HepG2 (cell line): ENCODE results near the gene CHKA. TPM values are rescaled to one million over a fixed set of nuclear protein-coding genes. Genes with fewer than 3 reads are reported as not detected.

Source experiments
- AGO1 ChIP-seq: fragments of 200-400 bp; formaldehyde crosslinking; IDR thresholded peaks from 2 replicates; pipeline ENCODE4 v1.6.1; 2017; ENCODE audit warnings: mild to moderate bottlenecking, low read depth, low read length, moderate library complexity; ENCODE audit not compliant: poor library complexity, severe bottlenecking
- ARNT ChIP-seq: fragments of 450-650 bp; IDR thresholded peaks from 2 replicates; pipeline ENCODE4 v1.6.1; 2017
- CREB1 ChIP-seq, 2 experiments: fragments of 450-650 bp in 1 of 2; IDR thresholded peaks; 2 replicates each; pipeline ENCODE4 v1.6.1; 2016 to 2017; ENCODE audit warnings: control low read depth in 1 of 2, mild to moderate bottlenecking in 1 of 2, missing compliant biosample characterization in 1 of 2, missing genetic modification characterization in 1 of 2
- HES4 ChIP-seq: sonication (generic); formaldehyde crosslinking; IDR thresholded peaks from 2 replicates; pipeline ENCODE4 v1.9.0; 2021; ENCODE audit warnings: mild to moderate bottlenecking, missing genetic modification reagents, borderline replicate concordance
- MEIS2 ChIP-seq: sonication (generic); formaldehyde crosslinking; IDR thresholded peaks from 2 replicates; pipeline ENCODE4 v1.9.0; 2021; ENCODE audit warnings: mild to moderate bottlenecking, missing genetic modification reagents
- NPAS2 ChIP-seq: sonication (generic); formaldehyde crosslinking; IDR thresholded peaks from 2 replicates; pipeline ENCODE4 v1.8.0; 2022; ENCODE audit warnings: mild to moderate bottlenecking, missing genetic modification reagents, borderline replicate concordance
- PRPF4 ChIP-seq: fragments of 200-400 bp; formaldehyde crosslinking; IDR thresholded peaks from 2 replicates; pipeline ENCODE4 v1.6.1; 2016; ENCODE audit warnings: low read length, low read depth; ENCODE audit not compliant: poor library complexity, severe bottlenecking
- SALL2 ChIP-seq: sonication (generic); formaldehyde crosslinking; IDR thresholded peaks from 2 replicates; pipeline ENCODE4 v1.8.1; 2023; ENCODE audit warnings: mild to moderate bottlenecking, missing genetic modification reagents, inconsistent platforms
- SRY ChIP-seq: sonication (generic); formaldehyde crosslinking; IDR thresholded peaks from 2 replicates; pipeline ENCODE4 v1.8.0; 2022; ENCODE audit warnings: mild to moderate bottlenecking, missing genetic modification reagents
- TBP ChIP-seq: sonication (generic); formaldehyde crosslinking; IDR thresholded peaks from 2 replicates; pipeline ENCODE4 v1.5.0; 2020; ENCODE audit warnings: missing genetic modification reagents
- ZBTB1 ChIP-seq: sonication (generic); formaldehyde crosslinking; IDR thresholded peaks from 2 replicates; pipeline ENCODE4 v1.4.0; 2020; ENCODE audit warnings: missing genetic modification reagents, borderline replicate concordance
- ZNF256 ChIP-seq: sonication (generic); formaldehyde crosslinking; conservative IDR thresholded peaks from 2 replicates; pipeline ENCODE4 v1.4.0; 2020; ENCODE audit warnings: missing genetic modification reagents
- ZNF672 ChIP-seq: sonication (generic); formaldehyde crosslinking; IDR thresholded peaks from 2 replicates; pipeline ENCODE4 v1.8.1; 2022; ENCODE audit warnings: missing genetic modification reagents
- ZNF790 ChIP-seq: sonication (generic); formaldehyde crosslinking; IDR thresholded peaks from 2 replicates; pipeline ENCODE4 v1.8.0; 2022; ENCODE audit warnings: missing genetic modification reagents, mild to moderate bottlenecking, borderline replicate concordance
- polyA plus RNA-seq, 8 experiments: library from polyadenylated mRNA; depleted of rRNA in 3 of 8; stranded (reverse) in 7 of 8; unstranded in 1 of 8; fragments of >200 nt; fragmentation: Illumina TruSeq in 4 of 8; extraction: Trizol in 4 of 8; gene quantifications; 2 replicates each; pipeline versions ENCODE4 v1.2.1 to v1.2.3, GENCODE V29; 2011 to 2016; ENCODE audit warnings: low read depth in 4 of 8, missing spikeins in 1 of 8, mixed read lengths in 1 of 8; ENCODE audit not compliant: insufficient read depth in 1 of 8
- total RNA-seq, 5 experiments: library from RNA; depleted of rRNA; stranded (reverse); fragments of >200 nt; fragmentation: Illumina TruSeq; extraction: Trizol; gene quantifications; 2 replicates each; pipeline ENCODE4 v1.2.3, GENCODE V29; 2016; ENCODE audit warnings: low read depth in 1 of 5
- TF ChIP-seq, protein P1 (sequence below): sonication (generic); formaldehyde crosslinking; IDR thresholded peaks from 2 replicates; pipeline ENCODE4 v1.8.1; 2023; ENCODE audit warnings: missing genetic modification reagents, inconsistent platforms, borderline replicate concordance
- TF ChIP-seq, protein P2 (sequence below): sonication (generic); formaldehyde crosslinking; IDR thresholded peaks from 2 replicates; pipeline ENCODE4 v1.8.0; 2022; ENCODE audit warnings: mild to moderate bottlenecking, missing genetic modification reagents, borderline replicate concordance
- TF ChIP-seq, protein P3 (sequence below): sonication (generic); formaldehyde crosslinking; IDR thresholded peaks from 2 replicates; pipeline ENCODE4 v1.9.0; 2021; ENCODE audit warnings: missing genetic modification reagents, mild to moderate bottlenecking, borderline replicate concordance
- TF ChIP-seq, protein P4 (sequence below): sonication (generic); formaldehyde crosslinking; IDR thresholded peaks from 2 replicates; pipeline ENCODE4 v1.4.0; 2020; ENCODE audit warnings: missing genetic modification reagents, borderline replicate concordance
- TF ChIP-seq, protein P5 (sequence below): sonication (generic); formaldehyde crosslinking; IDR thresholded peaks from 2 replicates; pipeline ENCODE4 v1.8.0; 2022; ENCODE audit warnings: mild to moderate bottlenecking, missing genetic modification reagents, moderate library complexity

The CHKA gene
- total and polyA plus RNA-seq, 2 of the 13 experiments (the other 11 are each of a cell fraction or from before 2014, with no cell fraction given) = 71.6 to 92.7 TPM

DNA sequence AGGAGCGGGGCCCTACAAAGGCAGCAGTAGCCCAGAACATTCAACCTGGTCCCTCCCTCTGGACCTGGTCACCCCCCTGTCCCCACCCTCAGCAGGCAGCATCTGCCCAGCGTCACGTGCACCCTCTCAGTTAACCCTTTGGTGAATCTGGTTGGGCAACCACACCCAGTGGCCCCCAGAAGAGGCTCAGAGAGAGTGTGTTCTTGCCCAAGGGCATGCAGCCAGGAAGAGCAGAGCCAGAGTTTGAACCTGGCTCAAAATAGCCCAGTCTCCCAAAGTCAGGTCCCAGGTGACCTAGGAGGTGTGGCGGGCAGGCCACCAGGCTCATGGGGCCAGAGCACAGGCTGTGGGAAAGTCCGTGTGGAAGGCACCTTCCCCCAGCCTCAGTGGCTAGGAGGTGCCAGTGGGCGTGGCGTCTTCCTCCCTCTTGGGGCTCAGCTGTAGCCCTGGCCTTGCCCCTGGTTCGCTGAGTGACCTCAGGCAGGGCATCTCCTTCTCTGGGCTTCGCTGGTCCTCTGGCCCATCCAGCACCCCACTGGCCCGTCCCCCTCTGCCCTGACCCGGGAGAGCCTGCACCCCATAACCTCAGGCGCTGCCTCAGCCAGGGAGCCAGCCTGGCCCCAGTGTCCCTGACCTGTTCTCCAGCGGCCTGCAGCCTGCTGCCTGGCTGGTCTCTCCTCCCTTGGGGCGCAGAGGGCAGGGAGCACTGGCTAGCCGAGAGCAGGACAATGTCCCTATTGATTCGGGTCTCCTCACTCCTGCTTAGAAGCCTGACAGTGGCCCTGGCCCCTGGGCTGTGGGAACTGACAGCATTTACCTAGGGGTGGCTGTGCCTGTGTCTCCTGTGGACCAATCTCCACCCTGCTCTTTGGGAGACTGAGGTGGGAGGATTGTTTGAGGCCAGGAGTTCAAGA, 104.0 kb downstream of the CHKA start (continued):
- TF ChIP-seq, protein P1, sequence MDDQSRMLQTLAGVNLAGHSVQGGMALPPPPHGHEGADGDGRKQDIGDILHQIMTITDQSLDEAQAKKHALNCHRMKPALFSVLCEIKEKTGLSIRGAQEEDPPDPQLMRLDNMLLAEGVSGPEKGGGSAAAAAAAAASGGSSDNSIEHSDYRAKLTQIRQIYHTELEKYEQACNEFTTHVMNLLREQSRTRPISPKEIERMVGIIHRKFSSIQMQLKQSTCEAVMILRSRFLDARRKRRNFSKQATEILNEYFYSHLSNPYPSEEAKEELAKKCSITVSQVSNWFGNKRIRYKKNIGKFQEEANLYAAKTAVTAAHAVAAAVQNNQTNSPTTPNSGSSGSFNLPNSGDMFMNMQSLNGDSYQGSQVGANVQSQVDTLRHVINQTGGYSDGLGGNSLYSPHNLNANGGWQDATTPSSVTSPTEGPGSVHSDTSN = no peak
- TF ChIP-seq NPAS2 (no peak), ZNF790 (0 out of 2 replicates have a peak, but pooled peaks have one; percentile 66), SRY (CRISPR knock-in tag) (no peak), ZNF672 (CRISPR knock-in tag) (no peak), PRPF4 (no peak), ZNF256 (CRISPR knock-in tag) (peak; percentile 66; the same call in 1 of the 2 replicates), ARNT (no peak), AGO1 (no peak), MEIS2 (CRISPR knock-in tag) (peak; percentile 72), CREB1 (IDR thresholded peaks at IDR 0.05) (no peak), CREB1 (CRISPR knock-in tag; IDR thresholded peaks at IDR 0.05) (no peak), TBP (CRISPR knock-in tag) (no peak), SALL2 (CRISPR knock-in tag) (peak; percentile 80), HES4 (CRISPR knock-in tag) (no peak), ZBTB1 (CRISPR knock-in tag) (no peak)
- TF ChIP-seq, protein P2, sequence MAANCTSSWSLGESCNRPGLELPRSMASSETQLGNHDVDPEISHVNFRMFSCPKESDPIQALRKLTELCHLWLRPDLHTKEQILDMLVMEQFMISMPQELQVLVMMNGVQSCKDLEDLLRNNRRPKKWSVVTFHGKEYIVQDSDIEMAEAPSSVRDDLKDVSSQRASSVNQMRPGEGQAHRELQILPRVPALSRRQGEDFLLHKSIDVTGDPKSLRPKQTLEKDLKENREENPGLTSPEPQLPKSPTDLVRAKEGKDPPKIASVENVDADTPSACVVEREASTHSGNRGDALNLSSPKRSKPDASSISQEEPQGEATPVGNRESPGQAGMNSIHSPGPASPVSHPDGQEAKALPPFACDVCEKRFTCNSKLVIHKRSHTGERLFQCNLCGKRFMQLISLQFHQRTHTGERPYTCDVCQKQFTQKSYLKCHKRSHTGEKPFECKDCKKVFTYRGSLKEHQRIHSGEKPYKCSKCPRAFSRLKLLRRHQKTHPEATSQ (CRISPR knock-in tag) = no peak
- TF ChIP-seq, protein P3, sequence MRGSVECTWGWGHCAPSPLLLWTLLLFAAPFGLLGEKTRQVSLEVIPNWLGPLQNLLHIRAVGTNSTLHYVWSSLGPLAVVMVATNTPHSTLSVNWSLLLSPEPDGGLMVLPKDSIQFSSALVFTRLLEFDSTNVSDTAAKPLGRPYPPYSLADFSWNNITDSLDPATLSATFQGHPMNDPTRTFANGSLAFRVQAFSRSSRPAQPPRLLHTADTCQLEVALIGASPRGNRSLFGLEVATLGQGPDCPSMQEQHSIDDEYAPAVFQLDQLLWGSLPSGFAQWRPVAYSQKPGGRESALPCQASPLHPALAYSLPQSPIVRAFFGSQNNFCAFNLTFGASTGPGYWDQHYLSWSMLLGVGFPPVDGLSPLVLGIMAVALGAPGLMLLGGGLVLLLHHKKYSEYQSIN (CRISPR knock-in tag) = no peak
- TF ChIP-seq, protein P4, sequence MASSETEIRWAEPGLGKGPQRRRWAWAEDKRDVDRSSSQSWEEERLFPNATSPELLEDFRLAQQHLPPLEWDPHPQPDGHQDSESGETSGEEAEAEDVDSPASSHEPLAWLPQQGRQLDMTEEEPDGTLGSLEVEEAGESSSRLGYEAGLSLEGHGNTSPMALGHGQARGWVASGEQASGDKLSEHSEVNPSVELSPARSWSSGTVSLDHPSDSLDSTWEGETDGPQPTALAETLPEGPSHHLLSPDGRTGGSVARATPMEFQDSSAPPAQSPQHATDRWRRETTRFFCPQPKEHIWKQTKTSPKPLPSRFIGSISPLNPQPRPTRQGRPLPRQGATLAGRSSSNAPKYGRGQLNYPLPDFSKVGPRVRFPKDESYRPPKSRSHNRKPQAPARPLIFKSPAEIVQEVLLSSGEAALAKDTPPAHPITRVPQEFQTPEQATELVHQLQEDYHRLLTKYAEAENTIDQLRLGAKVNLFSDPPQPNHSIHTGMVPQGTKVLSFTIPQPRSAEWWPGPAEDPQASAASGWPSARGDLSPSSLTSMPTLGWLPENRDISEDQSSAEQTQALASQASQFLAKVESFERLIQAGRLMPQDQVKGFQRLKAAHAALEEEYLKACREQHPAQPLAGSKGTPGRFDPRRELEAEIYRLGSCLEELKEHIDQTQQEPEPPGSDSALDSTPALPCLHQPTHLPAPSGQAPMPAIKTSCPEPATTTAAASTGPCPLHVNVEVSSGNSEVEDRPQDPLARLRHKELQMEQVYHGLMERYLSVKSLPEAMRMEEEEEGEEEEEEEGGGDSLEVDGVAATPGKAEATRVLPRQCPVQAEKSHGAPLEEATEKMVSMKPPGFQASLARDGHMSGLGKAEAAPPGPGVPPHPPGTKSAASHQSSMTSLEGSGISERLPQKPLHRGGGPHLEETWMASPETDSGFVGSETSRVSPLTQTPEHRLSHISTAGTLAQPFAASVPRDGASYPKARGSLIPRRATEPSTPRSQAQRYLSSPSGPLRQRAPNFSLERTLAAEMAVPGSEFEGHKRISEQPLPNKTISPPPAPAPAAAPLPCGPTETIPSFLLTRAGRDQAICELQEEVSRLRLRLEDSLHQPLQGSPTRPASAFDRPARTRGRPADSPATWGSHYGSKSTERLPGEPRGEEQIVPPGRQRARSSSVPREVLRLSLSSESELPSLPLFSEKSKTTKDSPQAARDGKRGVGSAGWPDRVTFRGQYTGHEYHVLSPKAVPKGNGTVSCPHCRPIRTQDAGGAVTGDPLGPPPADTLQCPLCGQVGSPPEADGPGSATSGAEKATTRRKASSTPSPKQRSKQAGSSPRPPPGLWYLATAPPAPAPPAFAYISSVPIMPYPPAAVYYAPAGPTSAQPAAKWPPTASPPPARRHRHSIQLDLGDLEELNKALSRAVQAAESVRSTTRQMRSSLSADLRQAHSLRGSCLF (CRISPR knock-in tag) = no peak
- TF ChIP-seq, protein P5, sequence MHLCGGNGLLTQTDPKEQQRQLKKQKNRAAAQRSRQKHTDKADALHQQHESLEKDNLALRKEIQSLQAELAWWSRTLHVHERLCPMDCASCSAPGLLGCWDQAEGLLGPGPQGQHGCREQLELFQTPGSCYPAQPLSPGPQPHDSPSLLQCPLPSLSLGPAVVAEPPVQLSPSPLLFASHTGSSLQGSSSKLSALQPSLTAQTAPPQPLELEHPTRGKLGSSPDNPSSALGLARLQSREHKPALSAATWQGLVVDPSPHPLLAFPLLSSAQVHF (CRISPR knock-in tag) = no peak
